ENCODE results near the gene FAT4. TPM values are rescaled to one million over a fixed set of nuclear protein-coding genes. Genes with fewer than 3 reads are reported as not detected.

FAT4 gene
- total and polyA plus RNA-seq, 2 of the 4 experiments (the other 2 are of a cell fraction), result 6.8 to 37.5 TPM

- Histone ChIP-seq H3K4me3 (ENCODE audit: insufficient read depth, low read depth, low read length) (no peak overlapping the region), H3K14ac (replicated peaks; ENCODE audit: low read depth, low read length) (no peak overlapping the region), H2BK15ac (ENCODE audit: low read depth, low read length) (no peak overlapping the region), H2BK120ac (ENCODE audit: low read depth, low read length) (no peak overlapping the region), H2BK20ac (ENCODE audit: low read depth, low read length) (no peak overlapping the region), H4K8ac (ENCODE audit: low read depth in 2 of 2, low read length in 2 of 2) (no peak overlapping the region), H3K18ac (ENCODE audit: low read depth, low read length) (no peak overlapping the region), H3K9me1 (ENCODE audit: insufficient read depth, low read length) (no peaks in the 10 kb centered on the region), H2AK9ac (replicated peaks; ENCODE audit: low read depth, low read length, poor library complexity) (no peak overlapping the region), H3K4me2 (ENCODE audit: low read depth, low read length) (no peak overlapping the region), H4K5ac (ENCODE audit: low read depth, low read length) (no peak overlapping the region), H3K9me3 (ENCODE audit: control insufficient read depth, insufficient read depth, low read length) (no peaks in the 10 kb centered on the region), H3K56ac (ENCODE audit: extremely low read depth, insufficient read depth, low read length) (no peak overlapping the region), H3K27ac (ENCODE audit: insufficient read depth, low read length) (no peak overlapping the region), H3K23ac (ENCODE audit: low read depth, low read length) (no peak overlapping the region), H2AK5ac (ENCODE audit: low read depth, low read length) (no peak overlapping the region), H3K27me3 (ENCODE audit: control insufficient read depth, insufficient read depth, low read length) (no peaks in the 10 kb centered on the region), H2AFZ (replicated peaks; ENCODE audit: low read length, poor library complexity) (no peak overlapping the region), H4K91ac (ENCODE audit: insufficient read depth, low read depth, low read length) (no peak overlapping the region), H3K36me3 (ENCODE audit: control insufficient read depth, insufficient read depth, low read length) (no peaks in the 10 kb centered on the region), H2BK5ac (ENCODE audit: low read depth, low read length, poor library complexity, severe bottlenecking) (no peak overlapping the region), H3K79me1 (ENCODE audit: low read depth in 1 of 2, low read length in 2 of 2) (peaks cover 5 to 9% of the 10 kb centered on the region in 2 experiments; a peak in 1 of 4 replicates), H3K4ac (ENCODE audit: low read depth, low read length) (no peak overlapping the region), H4K20me1 (ENCODE audit: insufficient read depth, low read length) (no peaks in the 10 kb centered on the region), H3K4me1 (ENCODE audit: control insufficient read depth, insufficient read depth, low read length) (no peaks in the 10 kb centered on the region), H3K9ac (ENCODE audit: low read depth, low read length) (no peak overlapping the region)
- dilution Hi-C loops (cut with HindIII; ENCODE audit: low sequenced_read_pairs, unreplicated experiment), result no loop called here
- WGBS, 2 experiments (ENCODE audit: extremely low coverage in 2 of 2, insufficient read length in 1 of 2), result no CpG with 5 or more reads among the region's 2 CpGs
- POLR2A ChIA-PET (ENCODE audit: unreplicated experiment), result no interaction called here
- CTCF ChIA-PET, result no interaction called here
- no TSS peak for BruUV-seq (replicated peaks)
- intact Hi-C loops (cut with micrococcal nuclease), result no loop called here
- DNase-seq (no peak), ATAC-seq (ENCODE audit: low read depth) (no peak)
- no peak for TF ChIP-seq RAD21 (IDR thresholded peaks at IDR 0.05; ENCODE audit: low read length)
- TF ChIP-seq RCOR1 (IDR thresholded peaks at IDR 0.05; ENCODE audit: insufficient replicate concordance, low read length), result no peak
- no peak for TF ChIP-seq RFX5 (IDR thresholded peaks at IDR 0.05; ENCODE audit: low read depth, low read length)
- no peak for TF ChIP-seq CTCF (conservative IDR thresholded peaks at IDR 0.05; ENCODE audit: low read depth, low read length)
- in situ Hi-C loops (cut with MboI; ENCODE audit: low sequenced_read_pairs), result no loop called here
Measured at GRCh38 chr4:125344198-125344597, 29.4 kb downstream of the FAT4 start.
